ENCODE data around the gene DLL3.

DLL3 gene

DNA sequence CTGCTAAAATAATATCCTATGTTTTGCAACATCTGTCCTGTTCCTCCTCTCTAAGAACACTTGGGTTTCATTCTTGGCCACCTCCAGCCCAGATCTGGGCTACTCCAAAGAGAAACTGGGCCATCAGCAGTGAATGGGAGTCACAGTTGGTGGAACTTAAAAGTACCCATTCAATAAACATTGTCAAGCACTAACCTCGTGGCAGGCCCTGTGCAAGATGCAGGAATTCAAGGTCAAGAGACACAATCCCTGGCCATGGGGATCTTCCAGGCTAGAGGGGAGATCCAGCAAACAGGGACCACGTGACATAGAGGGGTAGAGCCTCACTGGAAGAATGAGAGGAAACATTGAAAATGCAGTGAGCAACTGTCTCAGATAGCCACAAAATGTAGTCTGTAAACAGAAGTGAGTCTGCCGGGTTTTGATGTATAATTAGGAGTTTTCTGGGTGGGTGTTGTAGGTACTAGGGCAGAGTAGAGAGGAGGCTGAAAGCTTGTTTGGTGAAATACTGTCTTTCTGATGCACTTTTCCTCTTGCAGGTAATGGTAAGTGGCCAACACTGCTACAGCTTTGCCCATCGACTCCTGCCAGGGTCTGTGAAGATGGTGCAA, 56.1 kb downstream of the DLL3 start:
- no peak for DNase-seq (ENCODE audit: low spot score)

DNA sequence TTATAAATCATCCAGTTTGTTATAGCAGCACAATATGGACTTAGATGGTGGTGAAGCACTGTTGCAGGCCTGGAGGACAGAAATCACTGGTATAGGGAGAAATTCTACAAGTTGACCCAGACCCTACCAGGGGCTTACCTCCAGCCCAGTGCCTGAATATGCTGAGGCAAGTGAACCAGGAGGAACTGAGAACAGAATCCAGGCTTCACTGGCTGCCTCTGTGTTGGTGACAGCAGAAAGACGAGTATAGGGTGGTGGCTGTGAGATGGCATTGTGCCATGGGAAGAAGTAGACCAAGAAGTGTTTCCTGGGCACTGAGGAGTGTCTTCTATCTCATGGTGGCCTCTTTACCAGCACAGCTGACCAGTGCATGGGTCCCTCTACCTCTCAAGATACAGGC, 57.1 kb downstream of the DLL3 start:
- DNase-seq (ENCODE audit: low spot score), result no peak

Data from kidney capillary endothelial cell (primary cell).